Measurements from ENCODE around the gene WBP1L.

- TF ChIP-seq CTCF (conservative IDR thresholded peaks at IDR 0.05; ENCODE audit: low read length) (no peak), EZH2phosphoT487 (IDR thresholded peaks at IDR 0.05; ENCODE audit: borderline replicate concordance, low read depth, low read length) (no peak)
Measured at GRCh38 chr10:102865620-102866019, 121.9 kb downstream of the WBP1L start.
